HL-60 (cell line): ENCODE data around the gene TCP1.
A peak's percentile ranks its signal among the peaks of the same experiment; 100 is the strongest.

Source experiments
- DNase-seq, 2 experiments: peaks; one replicate each; pipeline ENCODE4 v3.0.0-alpha.2; 2010 to 2020; ENCODE audit warnings: low read depth in 1 of 2, low spot score in 1 of 2
- H3K27ac ChIP-seq: fragments of 250-450 bp; sonication (Bioruptor Pico); replicated peaks from 2 replicates; pipeline ENCODE4 v1.5.1; 2020; ENCODE audit warnings: mild to moderate bottlenecking, moderate library complexity
- H3K27me3 ChIP-seq: fragments of 250-450 bp; sonication (Bioruptor Pico); 2 replicates; pipeline ENCODE4 v1.5.1; 2021; ENCODE audit warnings: mild to moderate bottlenecking, moderate library complexity; ENCODE audit not compliant: insufficient read depth, poor library complexity, severe bottlenecking
- H3K4me3 ChIP-seq: replicated peaks from 2 replicates; pipeline ENCODE4 v1.5.1; 2011; ENCODE audit warnings: mild to moderate bottlenecking, control low read depth, low read length; ENCODE audit not compliant: insufficient read depth
- CTCF ChIP-seq: IDR thresholded peaks from one replicate; pipeline ENCODE4 v1.5.1; 2011; ENCODE audit warnings: low read length, control low read depth, inconsistent platforms; ENCODE audit not compliant: insufficient read depth
- GABPA ChIP-seq: IDR thresholded peaks from 2 replicates; pipeline ENCODE4 v1.6.1; 2012; ENCODE audit warnings: low read depth
- POLR2AphosphoS5 ChIP-seq: IDR thresholded peaks from 2 replicates; pipeline ENCODE4 v1.6.1; 2012; ENCODE audit warnings: low read depth
- REST ChIP-seq: IDR thresholded peaks from 2 replicates; pipeline ENCODE4 v1.6.1; 2012; ENCODE audit warnings: low read depth; ENCODE audit not compliant: insufficient replicate concordance
- SPI1 ChIP-seq: IDR thresholded peaks from 2 replicates; pipeline ENCODE4 v1.6.1; 2012; ENCODE audit warnings: low read depth, mild to moderate bottlenecking, borderline replicate concordance

The TCP1 gene

GRCh38 chr6:159808647-159809046, 19.2 kb upstream of the TCP1 start:
- no peak overlapping the region for H3K27ac ChIP-seq
- no peaks in the 10 kb centered on the region for H3K27me3 ChIP-seq
- TF ChIP-seq POLR2AphosphoS5, result no peak
- no peak for TF ChIP-seq CTCF
- TF ChIP-seq GABPA, result no peak
- no peak for TF ChIP-seq SPI1
- no peak for TF ChIP-seq REST
- no peak overlapping the region for H3K4me3 ChIP-seq
- DNase-seq, result no peak

GRCh38 chr6:159807150-159807858, 17.9 kb upstream of the TCP1 start:
- TF ChIP-seq POLR2AphosphoS5 (no peak), REST (no peak), CTCF (no peak), GABPA (no peak), SPI1 (no peak)
- peak overlapping the region; percentile 9 for H3K27ac ChIP-seq
- H3K4me3 ChIP-seq, result no peak overlapping the region
- no peaks in the 10 kb centered on the region for H3K27me3 ChIP-seq
- no peak for DNase-seq

GRCh38 chr6:159806021-159806458, 16.6 kb upstream of the TCP1 start:
- H3K4me3 ChIP-seq, result no peak overlapping the region
- DNase-seq, result peak; percentile 89 to 95
- peak overlapping the region; percentile 84 for H3K27ac ChIP-seq
- H3K27me3 ChIP-seq, result no peaks in the 10 kb centered on the region
- TF ChIP-seq REST, result no peak
- TF ChIP-seq POLR2AphosphoS5, result peak; percentile 75
